ENCODE results near the gene FYCO1. TPM values are rescaled to one million over a fixed set of nuclear protein-coding genes. Genes with fewer than 3 reads are reported as not detected.

The FYCO1 gene
- total RNA-seq, 4 donors from 2014 or later = 38.2 to 66.6 (median 50.5) TPM

DNA sequence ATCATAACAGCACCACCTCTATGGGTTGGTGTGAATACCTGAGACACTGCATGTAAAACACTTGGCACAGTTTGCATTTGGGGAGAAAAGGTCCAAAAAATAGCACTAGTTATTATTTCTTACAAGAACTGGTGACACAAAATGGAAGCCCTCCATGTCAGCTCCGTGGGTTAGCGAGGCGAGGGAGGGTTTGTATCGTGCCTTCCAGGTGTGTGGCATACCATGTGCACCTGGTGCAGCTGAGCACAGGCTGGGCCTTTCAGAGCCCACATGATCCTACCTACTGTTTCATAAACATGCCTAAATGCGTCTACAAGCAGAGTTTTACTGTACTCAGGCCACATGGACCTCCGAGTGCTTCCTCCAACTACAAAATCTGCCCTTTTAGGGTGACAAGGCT is 46.7 kb downstream of the FYCO1 start:
- no peak for TF ChIP-seq POLR2A (IDR thresholded peaks at IDR 0.05)
- TF ChIP-seq, protein P1, sequence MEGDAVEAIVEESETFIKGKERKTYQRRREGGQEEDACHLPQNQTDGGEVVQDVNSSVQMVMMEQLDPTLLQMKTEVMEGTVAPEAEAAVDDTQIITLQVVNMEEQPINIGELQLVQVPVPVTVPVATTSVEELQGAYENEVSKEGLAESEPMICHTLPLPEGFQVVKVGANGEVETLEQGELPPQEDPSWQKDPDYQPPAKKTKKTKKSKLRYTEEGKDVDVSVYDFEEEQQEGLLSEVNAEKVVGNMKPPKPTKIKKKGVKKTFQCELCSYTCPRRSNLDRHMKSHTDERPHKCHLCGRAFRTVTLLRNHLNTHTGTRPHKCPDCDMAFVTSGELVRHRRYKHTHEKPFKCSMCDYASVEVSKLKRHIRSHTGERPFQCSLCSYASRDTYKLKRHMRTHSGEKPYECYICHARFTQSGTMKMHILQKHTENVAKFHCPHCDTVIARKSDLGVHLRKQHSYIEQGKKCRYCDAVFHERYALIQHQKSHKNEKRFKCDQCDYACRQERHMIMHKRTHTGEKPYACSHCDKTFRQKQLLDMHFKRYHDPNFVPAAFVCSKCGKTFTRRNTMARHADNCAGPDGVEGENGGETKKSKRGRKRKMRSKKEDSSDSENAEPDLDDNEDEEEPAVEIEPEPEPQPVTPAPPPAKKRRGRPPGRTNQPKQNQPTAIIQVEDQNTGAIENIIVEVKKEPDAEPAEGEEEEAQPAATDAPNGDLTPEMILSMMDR (IDR thresholded peaks at IDR 0.05) = no peak
- WGBS, 2 donors = 95 to 100% methylated on average over 6 of the region's 6 CpGs
- peaks cover 16 to 28% of the 10 kb centered on the region in 2 donors for H3K4me1 ChIP-seq
- H3K27ac ChIP-seq = no peak overlapping the region
- H3K9me3 ChIP-seq = no peaks in the 10 kb centered on the region
- no peak overlapping the region for H3K4me3 ChIP-seq (replicated peaks in 1 of 3)
- intact Hi-C loops (cut with DNase I) = no loop called here
- H3K36me3 ChIP-seq = peaks cover 36 to 39% of the 10 kb centered on the region in 2 donors
- no peak for DNase-seq
- no peaks in the 10 kb centered on the region for H3K27me3 ChIP-seq

DNA sequence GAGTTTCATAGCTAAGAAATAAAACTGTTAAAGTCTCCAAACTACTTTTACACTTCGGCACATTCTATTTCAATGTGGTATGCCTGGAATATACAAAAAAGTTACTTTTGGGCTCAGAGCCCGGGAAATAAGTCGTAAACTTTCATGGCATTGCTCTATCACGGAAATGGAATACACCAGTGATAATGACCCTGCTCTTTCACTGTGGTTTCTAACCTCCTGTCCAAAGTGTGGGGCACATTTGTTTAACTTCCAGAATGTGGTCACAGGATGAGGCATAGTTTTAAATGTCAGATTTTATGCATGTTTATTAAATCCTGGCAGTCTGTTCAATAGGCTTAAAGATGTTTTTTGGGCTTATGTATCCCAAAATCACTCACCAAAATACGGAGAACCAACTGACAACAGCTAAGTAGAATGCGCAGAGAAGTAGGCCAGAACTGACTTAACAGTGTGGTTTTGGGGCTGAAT is 47.3 kb downstream of the FYCO1 start:
- Histone ChIP-seq H3K9me3 (no peaks in the 10 kb centered on the region), H3K36me3 (peaks cover 36 to 39% of the 10 kb centered on the region in 2 donors), H3K27ac (no peak overlapping the region), H3K4me1 (peaks cover 10 to 22% of the 10 kb centered on the region in 2 donors), H3K27me3 (no peaks in the 10 kb centered on the region), H3K4me3 (replicated peaks in 1 of 3) (no peak overlapping the region)
- WGBS, 2 donors = 89 to 91% methylated on average over 6 of the region's 6 CpGs
- DNase-seq = no peak
- TF ChIP-seq, protein P1 (IDR thresholded peaks at IDR 0.05) = no peak
- intact Hi-C loops (cut with DNase I) = no loop called here

DNA sequence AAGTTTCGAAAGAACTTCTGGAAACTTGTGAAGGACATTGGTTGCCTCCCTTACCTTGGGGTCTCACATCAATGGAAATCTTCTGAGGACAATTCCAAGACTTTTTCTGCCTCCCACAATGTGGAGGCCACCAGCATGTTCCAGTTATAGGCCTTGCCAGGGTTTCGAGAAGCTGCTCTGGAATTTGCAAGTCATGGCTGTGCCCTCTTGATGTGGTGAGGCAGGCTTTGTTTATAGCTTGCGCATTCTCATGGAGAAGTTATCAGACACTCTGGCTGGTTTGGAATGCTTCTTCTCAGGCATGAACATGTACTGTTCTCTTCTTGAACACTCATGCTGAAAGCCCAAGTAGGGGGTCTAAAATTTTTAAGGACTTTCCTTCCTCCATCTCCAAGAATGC is 48.3 kb downstream of the FYCO1 start:
- H3K27ac ChIP-seq = peak overlapping the region in 1 of 3 donors; percentile 12
- peaks cover 36 to 38% of the 10 kb centered on the region in 2 donors for H3K36me3 ChIP-seq
- no peaks in the 10 kb centered on the region for H3K27me3 ChIP-seq
- DNase-seq = no peak
- no peak for TF ChIP-seq POLR2A (IDR thresholded peaks at IDR 0.05)
- TF ChIP-seq, protein P1 (IDR thresholded peaks at IDR 0.05) = no peak
- H3K4me3 ChIP-seq (replicated peaks in 1 of 3) = no peak overlapping the region
- H3K9me3 ChIP-seq = no peaks in the 10 kb centered on the region
- intact Hi-C loops (cut with DNase I) = no loop called here
- WGBS, 2 donors = 92 to 96% methylated on average over 3 of the region's 3 CpGs
- H3K4me1 ChIP-seq = peaks cover under 1 to 12% of the 10 kb centered on the region in 2 donors

DNA sequence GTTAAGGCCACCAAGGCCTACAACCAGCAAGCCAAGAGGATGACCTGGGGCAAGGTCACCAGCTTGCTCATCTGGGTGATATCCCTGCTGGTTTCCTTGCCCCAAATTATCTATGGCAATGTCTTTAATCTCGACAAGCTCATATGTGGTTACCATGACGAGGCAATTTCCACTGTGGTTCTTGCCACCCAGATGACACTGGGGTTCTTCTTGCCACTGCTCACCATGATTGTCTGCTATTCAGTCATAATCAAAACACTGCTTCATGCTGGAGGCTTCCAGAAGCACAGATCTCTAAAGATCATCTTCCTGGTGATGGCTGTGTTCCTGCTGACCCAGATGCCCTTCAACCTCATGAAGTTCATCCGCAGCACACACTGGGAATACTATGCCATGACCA is 48.7 kb downstream of the FYCO1 start:
- no peak for DNase-seq
- 93 to 100% methylated on average over 2 to 3 of the region's 3 CpGs for WGBS, 2 donors
- Histone ChIP-seq H3K4me1 (peaks cover 0 to 9% of the 10 kb centered on the region in 2 donors), H3K27me3 (no peaks in the 10 kb centered on the region), H3K27ac (peak overlapping the region in 1 of 3 donors; percentile 12), H3K9me3 (no peaks in the 10 kb centered on the region), H3K4me3 (replicated peaks in 1 of 3) (no peak overlapping the region), H3K36me3 (peaks cover 33 to 34% of the 10 kb centered on the region in 2 donors)
- no peak for TF ChIP-seq POLR2A (IDR thresholded peaks at IDR 0.05)
- TF ChIP-seq, protein P1 (IDR thresholded peaks at IDR 0.05) = no peak
- intact Hi-C loops (cut with DNase I) = no loop called here

DNA sequence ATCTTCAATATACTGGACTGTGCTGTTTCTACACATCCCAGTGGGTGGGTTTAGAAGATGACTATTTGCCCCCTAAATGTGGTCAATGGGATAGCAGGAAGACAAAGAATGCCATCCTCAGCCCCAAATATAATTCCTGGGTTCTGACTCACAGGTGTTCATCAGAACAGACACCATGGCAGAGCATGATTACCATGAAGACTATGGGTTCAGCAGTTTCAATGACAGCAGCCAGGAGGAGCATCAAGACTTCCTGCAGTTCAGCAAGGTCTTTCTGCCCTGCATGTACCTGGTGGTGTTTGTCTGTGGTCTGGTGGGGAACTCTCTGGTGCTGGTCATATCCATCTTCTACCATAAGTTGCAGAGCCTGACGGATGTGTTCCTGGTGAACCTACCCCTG is 49.3 kb downstream of the FYCO1 start:
- intact Hi-C loops (cut with DNase I) = no loop called here

More for the DNA sequence above, 49.3 kb downstream of the FYCO1 start:
- 80 to 100% methylated on average over 1 of the region's 1 CpG for WGBS, 2 donors
- TF ChIP-seq POLR2A (IDR thresholded peaks at IDR 0.05) = no peak
- TF ChIP-seq, protein P1 (IDR thresholded peaks at IDR 0.05) = no peak
- H3K9me3 ChIP-seq = no peaks in the 10 kb centered on the region
- peaks cover 28 to 29% of the 10 kb centered on the region in 2 donors for H3K36me3 ChIP-seq
- no peak for DNase-seq
- no peaks in the 10 kb centered on the region for H3K27me3 ChIP-seq
- peak overlapping the region in 1 of 3 donors; percentile 12 for H3K27ac ChIP-seq
- H3K4me1 ChIP-seq = peaks cover 0 to 4% of the 10 kb centered on the region in 2 donors
- H3K4me3 ChIP-seq (replicated peaks in 1 of 3) = no peak overlapping the region

All from thyroid gland (tissue), 4 donors.